ENCODE measurements around the gene HCCS. TPM values are rescaled to one million over a fixed set of nuclear protein-coding genes. Genes with fewer than 3 reads are reported as not detected.

Gene HCCS
- total RNA-seq, result 13.9 TPM

DNA sequence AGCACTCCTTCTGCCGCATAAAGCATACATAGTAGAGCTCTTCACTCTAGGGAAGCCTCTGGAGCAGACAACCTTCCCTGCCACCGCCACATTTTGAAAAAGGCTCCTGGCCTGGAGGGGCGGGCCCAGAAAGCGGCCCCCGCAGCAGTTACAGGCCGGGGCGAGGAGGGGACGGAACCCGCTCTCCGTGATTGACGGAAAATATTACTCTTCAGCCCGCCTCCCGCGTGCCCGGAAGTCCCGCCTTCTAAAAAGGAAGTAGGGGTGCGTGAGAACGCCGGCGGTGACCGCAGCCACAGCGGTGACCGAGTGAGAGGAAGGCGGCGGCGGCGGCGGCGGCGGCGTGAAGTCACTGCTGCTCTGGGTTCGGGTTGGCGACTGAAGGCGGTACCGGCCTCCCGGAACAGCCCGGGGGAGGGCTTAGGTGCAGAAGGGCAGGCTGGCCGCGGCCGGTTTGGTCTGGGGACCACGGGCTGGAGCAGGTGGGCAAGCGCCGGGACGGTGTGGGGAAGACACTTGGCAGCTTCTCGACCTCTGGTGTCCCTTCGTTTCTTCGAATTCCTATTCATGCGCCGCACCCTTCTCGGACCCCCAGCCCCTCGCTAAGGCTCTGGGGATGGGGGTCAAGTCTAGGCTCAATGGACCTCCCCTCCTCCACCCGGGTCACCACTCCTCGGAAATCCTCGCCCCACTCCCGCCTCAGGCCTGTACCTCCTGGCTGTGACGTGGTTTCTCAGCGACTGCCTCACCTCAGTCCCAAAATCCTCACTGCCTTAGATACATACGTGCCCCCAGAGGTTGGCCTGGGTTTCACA, at the start of gene HCCS:
Gene HCCS (plus strand): TSS at position 296 of the 815 bp plus-strand sequence. CDS start 729 bp downstream, outside the sequence.
- intact Hi-C loops (cut with DNase I), result no loop called here
- DNase-seq (ENCODE audit: low spot score) (peak; percentile 87), ATAC-seq (peak; percentile 97)

DNA sequence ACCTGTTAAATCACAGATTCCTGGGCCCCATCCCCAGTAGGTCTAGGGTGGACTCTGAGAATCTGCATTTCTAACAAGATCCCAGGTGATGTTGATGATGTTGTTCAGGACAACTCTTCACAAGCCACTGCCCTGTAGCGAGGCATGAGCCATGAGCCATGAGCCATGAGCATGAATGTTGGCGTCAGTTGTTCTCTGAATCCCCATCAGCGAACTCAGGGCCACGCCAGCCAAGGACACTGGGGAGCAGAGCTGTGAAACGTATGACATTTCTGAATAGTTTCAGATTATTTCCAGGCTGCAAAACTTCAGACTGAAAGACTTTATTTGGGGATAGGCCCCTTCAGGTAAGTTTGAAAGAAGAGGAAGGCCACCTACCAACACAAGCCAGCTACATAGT, 46.9 kb upstream of the HCCS start:
- ATAC-seq, result no peak
- intact Hi-C loops (cut with DNase I), result no loop called here

GRCh38 chrX:11064851-11065600, 46.1 kb upstream of the HCCS start:
- peak; percentile 74 for ATAC-seq
- DNase-seq (ENCODE audit: low spot score), result no peak
- intact Hi-C loops (cut with DNase I), result no loop called here

More for the DNA sequence above, 46.9 kb upstream of the HCCS start:
- DNase-seq (ENCODE audit: low spot score), result no peak

DNA sequence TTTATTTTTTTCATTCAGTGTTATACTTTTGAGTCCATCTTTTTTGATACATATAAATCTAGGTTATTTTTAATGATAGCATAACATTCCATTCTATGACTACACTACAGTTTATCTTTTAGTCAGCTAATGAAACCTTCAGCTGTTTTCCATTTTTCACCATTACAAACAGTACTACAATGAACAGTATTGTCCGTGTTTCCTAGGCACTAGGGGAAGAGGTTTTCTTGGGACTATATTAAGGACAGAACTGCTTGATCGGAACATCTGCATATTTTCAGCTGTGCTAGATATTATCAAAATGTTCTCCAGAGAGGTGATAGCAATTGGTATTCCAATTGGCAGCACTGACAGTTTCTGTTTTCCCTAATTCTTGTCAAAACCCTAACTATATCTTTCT, 44.3 kb upstream of the HCCS start:
- DNase-seq (ENCODE audit: low spot score) (no peak), ATAC-seq (peak; percentile 46)
- intact Hi-C loops (cut with DNase I), result no loop called here

DNA sequence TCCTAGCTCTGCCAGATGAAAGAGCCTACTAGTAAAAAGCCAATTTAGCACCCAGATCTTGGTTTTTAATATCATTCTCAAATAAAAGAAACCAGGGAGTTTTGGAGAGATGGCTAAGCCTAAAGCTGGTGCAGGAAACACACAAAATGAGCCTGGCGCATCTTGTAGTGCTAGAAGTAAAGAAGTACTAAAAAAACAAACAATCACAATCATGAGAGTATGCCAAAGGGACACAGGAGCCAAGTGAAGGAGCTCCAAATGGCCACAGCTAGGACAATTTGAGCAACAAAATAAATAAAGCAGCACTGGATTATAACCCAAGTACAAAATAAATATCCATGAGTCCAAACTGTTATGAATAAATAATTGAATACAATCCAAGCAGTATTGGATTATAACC, 37.8 kb upstream of the HCCS start:
- intact Hi-C loops (cut with DNase I), result no loop called here
- ATAC-seq, result no peak
- DNase-seq (ENCODE audit: low spot score), result no peak

DNA sequence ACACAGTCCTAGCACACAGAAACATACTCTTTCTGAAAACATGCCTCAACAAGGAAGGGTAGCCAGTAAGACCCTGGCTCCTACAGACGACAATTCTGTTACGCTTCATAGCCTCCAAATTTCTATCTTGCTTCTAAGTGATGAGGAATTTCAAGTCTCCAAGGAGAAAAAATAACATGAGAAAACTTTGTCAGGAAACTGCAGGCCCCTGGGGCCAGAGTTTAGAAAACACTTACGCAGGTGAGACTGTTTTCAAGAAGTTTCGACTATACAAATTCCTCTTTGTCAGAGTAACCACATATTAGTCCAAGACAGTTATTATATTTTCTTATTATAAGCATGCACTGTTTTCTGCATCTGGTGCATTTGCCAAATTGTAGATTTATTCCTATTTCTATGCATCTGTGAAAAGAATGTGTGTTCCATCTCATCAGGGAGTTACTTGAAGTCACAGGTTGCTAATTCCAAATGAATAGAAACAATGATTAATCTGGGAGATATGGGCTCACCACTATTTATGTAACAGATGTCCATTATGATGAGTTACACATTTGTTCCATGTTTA, 30.3 kb upstream of the HCCS start:
- no peak for DNase-seq (ENCODE audit: low spot score)
- intact Hi-C loops (cut with DNase I), result no loop called here
- no peak for ATAC-seq

DNA sequence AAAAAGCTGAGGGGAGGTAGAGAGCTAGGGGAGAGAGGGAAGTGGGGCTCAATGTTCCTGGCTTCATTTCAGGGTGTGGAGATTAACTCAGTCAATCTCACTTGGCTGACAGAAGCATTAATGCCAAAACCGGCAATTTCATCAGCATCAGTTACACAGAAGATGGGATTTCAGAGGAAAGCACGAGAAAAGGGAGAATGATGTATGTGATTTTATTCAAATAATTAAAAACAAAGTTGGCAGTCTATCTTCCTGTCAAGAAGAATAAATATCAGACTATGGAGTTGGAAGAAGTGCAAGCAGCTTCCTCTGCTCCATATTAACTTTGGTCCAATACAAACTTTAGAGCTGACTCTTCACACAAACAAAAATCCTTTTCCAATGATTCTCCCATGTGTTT, 29.6 kb upstream of the HCCS start:
- DNase-seq (ENCODE audit: low spot score), result no peak
- no peak for ATAC-seq
- intact Hi-C loops (cut with DNase I), result no loop called here

DNA sequence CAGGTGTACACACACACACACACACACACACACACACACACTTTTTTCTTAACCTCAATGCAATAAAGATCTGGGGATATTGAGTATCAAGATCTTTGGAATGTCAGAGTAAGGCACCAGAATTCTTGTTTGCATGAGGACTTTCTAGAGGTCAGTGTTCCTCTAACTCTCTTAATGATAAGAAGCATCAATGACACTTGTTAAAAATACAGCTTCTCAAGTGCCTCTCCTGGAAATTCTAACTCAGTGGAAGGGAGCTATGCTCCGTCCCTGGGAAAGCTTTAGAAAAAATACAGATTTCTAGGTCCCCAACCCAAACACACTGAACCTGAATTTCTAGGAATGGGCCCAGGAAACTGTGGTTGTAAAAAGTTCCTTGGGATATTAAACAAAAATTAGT, 25.8 kb upstream of the HCCS start:
- DNase-seq (ENCODE audit: low spot score) (no peak), ATAC-seq (no peak)
- intact Hi-C loops (cut with DNase I), result no loop called here

GRCh38 chrX:11089802-11090201, 21.3 kb upstream of the HCCS start:
- DNase-seq (ENCODE audit: low spot score) (no peak), ATAC-seq (no peak)
- intact Hi-C loops (cut with DNase I), result no loop called here

DNA sequence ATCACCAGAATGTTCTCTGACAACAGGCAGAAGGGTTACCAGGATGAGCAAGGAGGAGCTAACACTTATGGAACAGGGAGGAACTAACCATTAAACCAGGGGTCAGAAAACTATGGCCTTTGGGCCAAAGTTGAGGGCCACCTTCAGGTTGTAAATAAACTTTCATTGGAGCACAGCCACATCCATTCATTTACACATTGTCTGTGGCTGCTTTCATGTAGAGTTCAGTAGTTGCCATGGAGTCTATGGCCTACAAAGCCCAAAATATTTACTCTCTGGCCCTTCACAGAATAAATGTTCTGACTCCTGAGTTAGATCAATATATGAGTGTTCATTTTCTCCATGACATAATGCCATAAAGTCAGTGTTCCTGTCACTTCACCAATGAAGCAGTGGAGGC, 13.2 kb upstream of the HCCS start:
- ATAC-seq (no peak), DNase-seq (ENCODE audit: low spot score) (no peak)
- intact Hi-C loops (cut with DNase I), result no loop called here

DNA sequence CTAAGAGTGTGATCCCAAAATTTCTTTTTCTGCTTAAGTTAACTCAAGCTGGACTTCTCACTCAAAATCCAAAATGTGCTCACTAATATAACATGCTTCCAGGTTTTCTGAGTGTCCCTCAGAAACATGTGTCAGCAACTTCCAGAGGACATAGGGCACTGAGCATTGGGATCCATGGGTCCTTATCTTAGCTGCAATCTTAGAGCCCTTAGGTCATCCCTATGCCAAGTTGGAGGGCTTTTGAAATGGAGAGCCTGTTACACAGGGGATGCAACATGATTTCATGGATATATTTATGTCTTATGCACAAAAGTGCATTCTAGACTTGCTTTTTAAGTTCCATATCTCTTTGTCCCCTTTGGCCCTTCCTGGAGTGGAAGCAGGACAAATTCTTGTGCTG, 11.7 kb upstream of the HCCS start:
- DNase-seq (ENCODE audit: low spot score), result no peak
- ATAC-seq, result no peak
- intact Hi-C loops (cut with DNase I), result no loop called here

GRCh38 chrX:11100281-11101035, 10.7 kb upstream of the HCCS start:
- ATAC-seq (peak; percentile 81), DNase-seq (ENCODE audit: low spot score) (no peak)
- intact Hi-C loops (cut with DNase I), result no loop called here

DNA sequence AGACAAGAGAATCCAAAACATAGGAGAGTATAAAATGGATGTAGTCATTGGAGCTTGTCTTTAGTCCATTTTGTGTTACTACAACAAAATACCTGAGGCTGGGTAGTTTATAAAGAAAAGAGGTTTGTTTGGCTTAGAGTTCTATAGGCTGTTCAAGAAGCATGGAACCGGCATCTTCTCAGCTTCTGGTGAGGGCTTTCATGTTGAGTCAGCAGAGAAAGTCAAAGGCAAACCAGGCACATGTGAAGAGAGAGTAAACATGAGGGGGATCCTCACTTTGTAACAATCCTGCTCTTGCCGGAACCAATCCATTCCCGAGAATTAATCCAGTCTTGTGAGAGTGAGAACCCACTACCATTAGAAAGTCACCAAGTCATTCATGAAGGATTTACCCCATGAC, 8.1 kb upstream of the HCCS start:
- intact Hi-C loops (cut with DNase I), result no loop called here
- ATAC-seq (no peak), DNase-seq (ENCODE audit: low spot score) (no peak)

- ATAC-seq (no peak), DNase-seq (ENCODE audit: low spot score) (no peak)
- intact Hi-C loops (cut with DNase I), result no loop called here
These were observed 7.4 kb upstream of the HCCS start for GRCh38 chrX:11103751-11104150.

DNA sequence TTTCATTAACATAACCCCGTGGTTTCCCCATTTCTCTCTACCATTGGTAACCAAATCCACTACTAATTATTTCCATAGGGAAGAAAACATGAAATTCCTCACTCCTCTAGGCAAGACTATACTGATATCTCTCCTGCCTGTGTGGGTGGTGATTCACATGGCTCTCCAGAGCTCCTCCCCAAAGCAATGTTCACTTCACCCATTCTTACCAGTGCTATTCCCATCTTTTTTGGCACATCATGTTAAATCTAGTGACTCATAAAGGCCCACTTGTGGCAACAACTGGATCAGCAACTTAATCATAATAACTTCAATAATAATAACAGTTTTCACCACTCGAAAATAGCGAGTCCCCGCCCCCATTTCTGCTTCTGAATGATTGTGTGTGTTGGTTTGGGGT, 6.1 kb upstream of the HCCS start:
- DNase-seq (ENCODE audit: low spot score), result no peak
- intact Hi-C loops (cut with DNase I), result no loop called here

DNA sequence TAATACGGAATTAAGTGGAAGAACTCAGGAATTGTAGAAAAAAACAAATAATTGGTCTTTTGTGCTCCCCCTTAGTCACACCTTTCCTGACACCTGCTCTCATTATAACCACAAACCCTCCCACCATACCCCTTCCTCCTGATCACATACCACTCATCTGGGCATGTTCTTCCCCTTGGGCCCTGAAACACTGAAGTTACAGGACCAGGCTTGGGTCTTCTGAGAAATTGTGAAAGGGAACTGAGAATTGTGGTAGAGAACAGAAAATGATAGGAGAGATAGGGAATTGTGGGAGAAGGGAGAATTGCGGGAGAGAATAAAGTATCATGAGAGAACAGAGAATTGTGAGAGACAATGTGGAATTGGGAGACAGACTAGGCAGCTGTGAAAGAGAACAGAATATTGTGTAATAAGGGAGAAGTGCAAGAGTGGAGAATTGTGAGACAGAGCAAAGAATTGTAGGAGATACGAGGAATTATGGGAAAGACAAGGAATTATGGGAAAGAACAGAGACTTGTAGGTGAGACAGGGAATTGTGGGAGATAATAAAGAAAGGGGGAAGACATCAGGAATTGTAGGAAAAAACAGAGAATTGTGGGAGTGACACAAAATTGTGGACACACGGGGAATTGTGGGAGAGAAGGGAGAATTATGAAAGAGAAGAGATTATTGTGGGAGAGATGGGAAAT, 2.7 kb upstream of the HCCS start:
- intact Hi-C loops (cut with DNase I), result no loop called here
- ATAC-seq (no peak), DNase-seq (ENCODE audit: low spot score) (no peak)

More for the DNA sequence above, 6.1 kb upstream of the HCCS start:
- no peak for ATAC-seq

DNA sequence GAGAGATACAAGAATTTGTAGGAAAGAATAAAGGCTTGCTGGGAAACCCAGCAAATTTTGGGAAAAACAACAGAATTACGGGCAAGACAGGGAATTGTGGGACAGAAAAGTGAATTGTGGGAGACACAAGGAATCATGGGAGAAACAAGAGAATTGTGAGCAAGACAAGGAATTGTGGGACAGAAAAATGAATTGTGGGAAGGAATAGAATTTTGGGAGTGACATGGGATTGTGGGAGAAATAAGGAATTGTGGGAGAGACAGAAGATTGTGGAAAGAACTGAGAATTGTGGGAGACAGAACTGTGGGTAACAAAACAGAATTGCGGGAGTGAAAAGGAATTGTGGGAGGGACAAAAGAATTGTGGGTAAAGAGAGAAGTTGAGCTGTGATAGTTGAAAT, 1.2 kb upstream of the HCCS start:
- ATAC-seq (no peak), DNase-seq (ENCODE audit: low spot score) (no peak)
- intact Hi-C loops (cut with DNase I), result no loop called here

DNA sequence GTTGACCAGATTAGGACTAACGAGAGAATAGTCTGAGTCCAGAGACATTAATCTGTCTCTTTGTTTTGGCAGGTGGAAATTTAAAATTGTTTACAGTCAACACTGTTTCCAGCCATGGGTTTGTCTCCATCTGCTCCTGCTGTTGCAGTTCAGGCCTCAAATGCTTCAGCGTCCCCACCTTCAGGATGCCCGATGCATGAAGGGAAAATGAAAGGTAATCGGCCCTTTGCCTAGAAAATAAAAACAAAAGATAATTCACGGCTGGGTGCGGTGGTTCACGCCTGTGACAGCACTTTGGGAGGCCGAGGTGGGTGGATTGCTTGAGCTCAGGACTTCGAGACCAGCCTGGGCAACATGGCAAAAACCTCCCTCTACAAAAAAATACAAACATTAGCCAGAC, 815 bp downstream of the HCCS start:
- intact Hi-C loops (cut with DNase I), result no loop called here

DNA sequence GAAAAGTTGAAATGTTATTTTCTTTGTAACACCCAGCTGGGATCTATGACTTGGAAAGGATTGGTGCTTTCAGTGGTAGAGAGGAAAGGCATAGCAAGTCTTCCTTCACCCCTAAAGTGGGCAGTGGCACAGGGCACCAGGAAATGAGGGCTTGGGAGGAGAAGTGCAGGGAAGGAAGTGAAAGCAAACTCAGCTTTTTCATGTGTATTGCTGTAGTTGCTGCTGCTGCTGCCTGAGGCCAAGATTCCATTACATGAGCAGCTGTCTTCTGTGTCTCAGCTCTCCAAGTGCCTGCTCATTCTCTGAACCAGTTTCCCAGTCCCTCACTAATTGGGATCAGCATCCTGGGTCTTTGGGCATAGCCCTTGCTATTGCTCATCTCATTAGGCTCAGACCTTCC, 2.6 kb downstream of the HCCS start:
- DNase-seq (ENCODE audit: low spot score) (no peak), ATAC-seq (no peak)
- intact Hi-C loops (cut with DNase I), result no loop called here

More for the DNA sequence above, 815 bp downstream of the HCCS start:
- no peak for ATAC-seq
- DNase-seq (ENCODE audit: low spot score), result no peak
